KMS-11 (cell line): ENCODE measurements around the gene ZNF618.

Experiments used
- H2AFZ ChIP-seq: fragments of 200-600 bp; sonication (generic); 2 replicates; pipeline ENCODE4 v1.6.1; 2016; ENCODE audit warnings: antibody characterized with exemption, mixed run types, low read depth
- H3K27ac ChIP-seq: fragments of 200-600 bp; sonication (generic); 2 replicates; pipeline ENCODE4 v1.6.1; 2016; ENCODE audit warnings: mild to moderate bottlenecking, mixed run types
- H3K27me3 ChIP-seq: fragments of 200-600 bp; sonication (generic); 2 replicates; pipeline ENCODE4 v1.6.1; 2017; ENCODE audit warnings: mild to moderate bottlenecking, low read depth, mixed run types, moderate library complexity; ENCODE audit not compliant: insufficient read depth
- H3K36me3 ChIP-seq: fragments of 200-600 bp; sonication (generic); 2 replicates; pipeline ENCODE4 v1.6.1; 2017; ENCODE audit warnings: mild to moderate bottlenecking, mixed run types; ENCODE audit not compliant: insufficient read depth
- H3K4me1 ChIP-seq: fragments of 200-600 bp; sonication (generic); 2 replicates; pipeline ENCODE4 v1.6.1; 2016; ENCODE audit warnings: mild to moderate bottlenecking, low read depth, mixed run types; ENCODE audit not compliant: poor library complexity, severe bottlenecking
- H3K4me2 ChIP-seq: fragments of 200-600 bp; sonication (generic); 2 replicates; pipeline ENCODE4 v1.7.0; 2016; ENCODE audit warnings: mild to moderate bottlenecking, mixed run types
- H3K4me3 ChIP-seq: fragments of 200-600 bp; sonication (generic); IDR thresholded peaks from 2 replicates; pipeline ENCODE4 v1.6.1; 2017; ENCODE audit warnings: low read depth, low read length, mixed read lengths; ENCODE audit not compliant: insufficient read depth
- H3K79me2 ChIP-seq: fragments of 200-600 bp; sonication (generic); 2 replicates; pipeline ENCODE4 v1.6.1; 2016; ENCODE audit warnings: low read depth, mixed run types; ENCODE audit not compliant: insufficient read depth
- H3K9ac ChIP-seq: fragments of 200-600 bp; sonication (generic); 2 replicates; pipeline ENCODE4 v1.6.1; 2016; ENCODE audit warnings: mild to moderate bottlenecking, mixed run types
- H4K20me1 ChIP-seq: fragments of 200-600 bp; sonication (generic); 2 replicates; pipeline ENCODE4 v1.6.1; 2016; ENCODE audit warnings: mild to moderate bottlenecking, mixed run types; ENCODE audit not compliant: insufficient read depth
- CTCF ChIP-seq: fragments of 200-600 bp; sonication (generic); conservative IDR thresholded peaks from 2 replicates; pipeline ENCODE4 v1.6.1; 2017; ENCODE audit warnings: low read depth, mild to moderate bottlenecking, antibody characterized with exemption, low read length, moderate library complexity, mixed read lengths

ZNF618 gene

GRCh38 chr9:113985968-113986585 is 110.0 kb downstream of the ZNF618 start:
- H3K79me2 ChIP-seq: no peaks in the 10 kb centered on the region
- H3K27ac ChIP-seq: no peak overlapping the region
- TF ChIP-seq CTCF: no peak
- H2AFZ ChIP-seq: no peak overlapping the region
- H3K4me1 ChIP-seq: no peaks in the 10 kb centered on the region
- no peaks in the 10 kb centered on the region for H3K36me3 ChIP-seq
- no peak overlapping the region for H3K4me3 ChIP-seq
- H3K27me3 ChIP-seq: no peaks in the 10 kb centered on the region
- H3K9ac ChIP-seq: no peak overlapping the region
- no peak overlapping the region for H3K4me2 ChIP-seq
- H4K20me1 ChIP-seq: no peaks in the 10 kb centered on the region

- Histone ChIP-seq H2AFZ (no peak overlapping the region), H3K27ac (no peak overlapping the region), H4K20me1 (no peaks in the 10 kb centered on the region), H3K4me3 (no peak overlapping the region), H3K4me2 (no peak overlapping the region), H3K36me3 (no peaks in the 10 kb centered on the region), H3K79me2 (no peaks in the 10 kb centered on the region), H3K27me3 (no peaks in the 10 kb centered on the region), H3K9ac (no peak overlapping the region), H3K4me1 (no peaks in the 10 kb centered on the region)
- TF ChIP-seq CTCF: no peak
Observed at GRCh38 chr9:113986931-113987330, 110.8 kb downstream of the ZNF618 start.

GRCh38 chr9:113987526-113987925 is 111.4 kb downstream of the ZNF618 start:
- Histone ChIP-seq H3K4me3 (no peak overlapping the region), H3K27me3 (no peaks in the 10 kb centered on the region), H3K27ac (no peak overlapping the region), H3K4me1 (no peaks in the 10 kb centered on the region), H3K4me2 (no peak overlapping the region), H3K79me2 (no peaks in the 10 kb centered on the region), H2AFZ (no peak overlapping the region), H4K20me1 (no peaks in the 10 kb centered on the region), H3K36me3 (no peaks in the 10 kb centered on the region), H3K9ac (no peak overlapping the region)
- TF ChIP-seq CTCF: no peak

GRCh38 chr9:113988385-113989016 is 112.4 kb downstream of the ZNF618 start:
- Histone ChIP-seq H3K4me3 (no peak overlapping the region), H3K36me3 (no peaks in the 10 kb centered on the region), H3K9ac (no peak overlapping the region), H4K20me1 (no peaks in the 10 kb centered on the region), H3K79me2 (no peaks in the 10 kb centered on the region), H3K27me3 (no peaks in the 10 kb centered on the region), H3K4me2 (no peak overlapping the region), H3K27ac (no peak overlapping the region), H2AFZ (no peak overlapping the region), H3K4me1 (no peaks in the 10 kb centered on the region)
- TF ChIP-seq CTCF: no peak
